HEK293T (cell line): ENCODE data around the gene AFTPH.

Source experiments
- CTCF ChIA-PET: fragments of 350-600 bp; formaldehyde crosslinking; extraction: SDS; loops from one replicate; lab custom pipeline; 2021; ENCODE audit warnings: antibody characterized with exemption, inconsistent platforms; lab: Yijun Ruan, JAX
- POLR2A ChIA-PET: fragments of 350-600 bp; formaldehyde crosslinking; extraction: SDS; loops from one replicate; lab custom pipeline; 2020; ENCODE audit warnings: antibody characterized with exemption, inconsistent platforms; lab: Yijun Ruan, JAX
- DNase-seq: peaks from one replicate; pipeline ENCODE4 v3.0.0; 2012; ENCODE audit warnings: mixed read lengths; ENCODE audit errors: extremely low spot score
- ARNT ChIP-seq: fragments of 450-650 bp; IDR thresholded peaks from 2 replicates; pipeline ENCODE4 v1.6.1; 2017; ENCODE audit warnings: mild to moderate bottlenecking
- BHLHE40 ChIP-seq: fragments of 450-650 bp; IDR thresholded peaks from 2 replicates; pipeline ENCODE4 v1.6.1; 2016; ENCODE audit warnings: mild to moderate bottlenecking, moderate library complexity, borderline replicate concordance
- CTBP1 ChIP-seq: fragments of 450-650 bp; IDR thresholded peaks from 2 replicates; pipeline ENCODE4 v1.6.1; 2016; ENCODE audit warnings: borderline replicate concordance
- ELF4 ChIP-seq: fragments of 450-650 bp; IDR thresholded peaks from 2 replicates; pipeline ENCODE4 v1.6.1; 2017; ENCODE audit warnings: antibody characterized with exemption
- FOXA1 ChIP-seq: fragments of 450-650 bp; IDR thresholded peaks from 2 replicates; pipeline ENCODE4 v1.6.1; 2016; ENCODE audit warnings: mild to moderate bottlenecking
- FOXK2 ChIP-seq: fragments of 450-650 bp; IDR thresholded peaks from 2 replicates; pipeline ENCODE4 v1.6.1; 2016; ENCODE audit warnings: mild to moderate bottlenecking
- FOXM1 ChIP-seq: fragments of 450-650 bp; IDR thresholded peaks from 2 replicates; pipeline ENCODE4 v1.6.1; 2017; ENCODE audit warnings: mild to moderate bottlenecking, borderline replicate concordance
- HDGF ChIP-seq: fragments of 450-650 bp; IDR thresholded peaks from 2 replicates; pipeline ENCODE4 v1.6.1; 2017; ENCODE audit warnings: antibody characterized with exemption, borderline replicate concordance
- L3MBTL2 ChIP-seq: fragments of 450-650 bp; conservative IDR thresholded peaks from 2 replicates; pipeline ENCODE4 v1.6.1; 2016; ENCODE audit warnings: mild to moderate bottlenecking
- LEF1 ChIP-seq: fragments of 450-650 bp; IDR thresholded peaks from 2 replicates; pipeline ENCODE4 v1.6.1; 2017; ENCODE audit warnings: mild to moderate bottlenecking, borderline replicate concordance
- NFRKB ChIP-seq: fragments of 450-650 bp; IDR thresholded peaks from 2 replicates; pipeline ENCODE4 v1.6.1; 2016; ENCODE audit warnings: mild to moderate bottlenecking, moderate library complexity
- SP1 ChIP-seq: fragments of 450-650 bp; IDR thresholded peaks from 2 replicates; pipeline ENCODE4 v1.6.1; 2017
- SUZ12 ChIP-seq: fragments of 450-650 bp; IDR thresholded peaks from 2 replicates; pipeline ENCODE4 v1.6.1; 2016; ENCODE audit warnings: mild to moderate bottlenecking
- TARDBP ChIP-seq: fragments of 450-650 bp; IDR thresholded peaks from 2 replicates; pipeline ENCODE4 v1.6.1; 2016
- ZNF384 ChIP-seq: fragments of 450-650 bp; IDR thresholded peaks from 2 replicates; pipeline ENCODE4 v1.6.1; 2016
- TF ChIP-seq, protein P1 (sequence below): fragments of 450-650 bp; IDR thresholded peaks from 2 replicates; pipeline ENCODE4 v1.6.1; 2016

The AFTPH gene

GRCh38 chr2:64626963-64627760, 103.0 kb downstream of the AFTPH start:
- POLR2A ChIA-PET, result no interaction called here
- TF ChIP-seq NFRKB (no peak), ELF4 (no peak)
- TF ChIP-seq, protein P1, sequence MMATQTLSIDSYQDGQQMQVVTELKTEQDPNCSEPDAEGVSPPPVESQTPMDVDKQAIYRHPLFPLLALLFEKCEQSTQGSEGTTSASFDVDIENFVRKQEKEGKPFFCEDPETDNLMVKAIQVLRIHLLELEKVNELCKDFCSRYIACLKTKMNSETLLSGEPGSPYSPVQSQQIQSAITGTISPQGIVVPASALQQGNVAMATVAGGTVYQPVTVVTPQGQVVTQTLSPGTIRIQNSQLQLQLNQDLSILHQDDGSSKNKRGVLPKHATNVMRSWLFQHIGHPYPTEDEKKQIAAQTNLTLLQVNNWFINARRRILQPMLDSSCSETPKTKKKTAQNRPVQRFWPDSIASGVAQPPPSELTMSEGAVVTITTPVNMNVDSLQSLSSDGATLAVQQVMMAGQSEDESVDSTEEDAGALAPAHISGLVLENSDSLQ, result no peak
- DNase-seq, result no peak
- CTCF ChIA-PET, result interaction anchor here (0.6 kb wide), 1 partner anchor 381 kb away, joined by 3 read pairs; no protein-coding TSS in a partner anchor

DNA sequence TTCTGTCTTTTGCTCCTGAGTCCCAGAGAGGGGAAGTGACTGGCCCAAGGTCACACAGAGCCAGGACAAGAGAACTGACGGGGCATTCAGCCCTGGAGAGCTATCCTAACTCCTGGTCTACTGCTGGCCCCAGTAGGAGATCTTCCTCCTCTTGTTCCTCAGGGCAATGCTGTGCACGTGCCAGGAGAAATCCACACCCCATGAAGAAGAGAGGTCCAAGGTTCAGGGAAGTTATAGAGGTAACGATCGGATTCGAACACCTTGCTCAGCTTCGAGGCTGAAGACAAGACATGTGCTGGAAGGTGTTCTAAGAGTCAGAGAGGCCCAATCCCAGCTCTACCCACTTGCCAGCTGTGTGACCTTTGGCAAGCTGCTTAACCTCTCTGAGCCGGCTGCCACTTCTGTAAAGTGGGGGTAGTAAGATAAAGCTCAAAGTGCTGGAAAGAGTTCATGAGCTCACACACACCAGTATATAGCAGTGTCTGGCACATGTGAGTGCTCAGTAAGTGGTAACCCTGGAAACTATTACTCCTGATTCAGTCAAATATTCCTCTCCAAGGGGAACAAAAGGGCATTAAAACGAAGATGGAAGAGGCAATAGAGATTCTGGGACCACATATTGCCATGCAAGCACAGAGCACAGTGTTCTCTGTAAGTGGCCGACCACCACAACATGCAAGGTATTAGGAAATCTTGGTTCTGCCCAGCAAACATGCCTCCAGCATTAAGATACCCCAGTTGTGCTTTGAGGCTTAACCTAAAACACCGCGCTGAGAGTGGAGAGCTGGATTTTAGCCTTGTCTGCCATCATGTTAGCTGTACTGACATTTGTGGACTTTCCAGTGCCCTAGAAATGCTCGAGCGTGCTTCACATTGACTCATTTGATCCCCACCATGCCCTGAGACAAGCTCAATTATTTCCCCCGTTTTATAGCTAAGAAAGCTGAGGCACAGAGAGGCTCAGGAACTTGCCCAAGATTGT, 104.0 kb downstream of the AFTPH start:
- POLR2A ChIA-PET, result interaction anchor here (1.2 to 1.3 kb wide), 2 partner anchors 9 to 25 kb away, joined by 3 to 9 read pairs; partner anchors contain the start of gene SERTAD2
- DNase-seq, result no peak
- no peak for TF ChIP-seq L3MBTL2
- no peak for TF ChIP-seq BHLHE40
- TF ChIP-seq HDGF, result no peak
- no peak for TF ChIP-seq FOXM1
- TF ChIP-seq NFRKB, result no peak
- no peak for TF ChIP-seq TARDBP
- no peak for TF ChIP-seq ARNT
- TF ChIP-seq, protein P1, result no peak
- CTCF ChIA-PET, result no interaction called here

DNA sequence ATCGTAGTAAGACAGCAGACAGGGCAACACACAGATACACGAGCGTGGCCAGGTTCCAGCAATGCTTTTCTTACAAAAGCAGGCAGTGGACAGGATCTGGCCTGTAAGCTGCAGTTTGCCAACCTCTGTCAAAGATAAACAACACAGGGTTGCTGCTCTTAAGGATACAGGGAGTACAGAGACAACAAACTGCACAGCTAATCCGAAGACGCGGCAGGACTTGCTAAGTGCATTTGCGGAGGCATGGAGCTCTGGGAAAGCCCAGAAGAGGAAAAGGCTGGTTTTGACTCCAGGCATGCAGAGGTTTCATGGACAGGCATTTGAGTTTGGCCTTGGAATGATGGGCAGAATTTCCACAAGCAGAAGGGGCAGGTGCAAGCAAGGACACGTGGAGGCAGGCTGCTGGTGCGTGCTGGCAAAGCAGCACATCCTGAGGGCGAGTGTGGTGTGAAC, 105.2 kb downstream of the AFTPH start:
- TF ChIP-seq CTBP1, result no peak
- TF ChIP-seq NFRKB, result no peak
- TF ChIP-seq HDGF, result no peak
- no peak for TF ChIP-seq TARDBP
- no peak for TF ChIP-seq LEF1
- TF ChIP-seq FOXA1, result no peak
- no peak for TF ChIP-seq ARNT
- TF ChIP-seq L3MBTL2, result no peak
- TF ChIP-seq ELF4, result no peak
- no peak for TF ChIP-seq SP1
- TF ChIP-seq, protein P1, result no peak
- TF ChIP-seq BHLHE40, result no peak
- TF ChIP-seq FOXK2, result no peak
- no peak for TF ChIP-seq FOXM1
- TF ChIP-seq SUZ12, result no peak
- TF ChIP-seq ZNF384, result no peak
- no peak for DNase-seq
- POLR2A ChIA-PET, result interaction anchor here (0.7 to 1.3 kb wide), 2 partner anchors 24 kb away, joined by 4 to 9 read pairs; partner anchors contain the start of gene SERTAD2
- CTCF ChIA-PET, result no interaction called here

DNA sequence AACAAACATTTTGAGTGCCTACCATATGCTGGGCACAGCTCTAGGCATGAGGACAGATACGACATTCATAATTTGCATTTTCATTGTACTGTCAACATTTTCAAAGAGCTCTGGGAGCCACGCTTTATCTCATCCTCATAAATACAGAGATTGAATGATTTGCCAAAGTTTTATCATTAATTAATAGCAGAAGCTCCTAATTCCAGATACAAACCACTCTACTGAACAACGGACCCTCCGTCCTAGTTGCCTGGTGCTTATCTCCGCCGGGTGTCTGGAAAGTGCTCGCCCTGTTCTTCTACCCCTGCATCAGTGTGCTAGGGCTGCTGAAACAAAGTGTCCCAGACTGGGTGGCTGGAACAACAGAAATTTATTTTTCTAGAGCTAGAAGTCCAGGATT, 105.7 kb downstream of the AFTPH start:
- DNase-seq, result no peak
- TF ChIP-seq ZNF384, result no peak
- TF ChIP-seq L3MBTL2, result no peak
- no peak for TF ChIP-seq CTBP1
- no peak for TF ChIP-seq FOXM1
- TF ChIP-seq SP1, result no peak
- no peak for TF ChIP-seq HDGF
- no peak for TF ChIP-seq ARNT
- TF ChIP-seq SUZ12, result no peak
- TF ChIP-seq FOXK2, result no peak
- TF ChIP-seq ELF4, result no peak
- TF ChIP-seq BHLHE40, result no peak
- TF ChIP-seq FOXA1, result no peak
- TF ChIP-seq, protein P1, result no peak
- no peak for TF ChIP-seq LEF1
- no peak for TF ChIP-seq NFRKB
- TF ChIP-seq TARDBP, result no peak
- ChIA-PET CTCF (no interaction called here), POLR2A (interaction anchor here (0.7 kb wide), 1 partner anchor 24 kb away, joined by 4 read pairs; the partner anchor contains the start of gene SERTAD2)

- TF ChIP-seq L3MBTL2 (no peak), SP1 (no peak), FOXM1 (no peak), BHLHE40 (no peak), ARNT (no peak), TARDBP (no peak), ZNF384 (no peak), FOXK2 (no peak), ELF4 (no peak)
- TF ChIP-seq, protein P1, result no peak
- ChIA-PET POLR2A (no interaction called here), CTCF (no interaction called here)
- DNase-seq, result no peak
Measured at GRCh38 chr2:64630752-64631151, 106.6 kb downstream of the AFTPH start.
